Measurements from ENCODE around the gene USP35. TPM values are rescaled to one million over a fixed set of nuclear protein-coding genes. Genes with fewer than 3 reads are reported as not detected.

USP35 gene
- total RNA-seq, 6 experiments from 2014 or later: 5.3 to 10.1 (median 7.9) TPM

DNA sequence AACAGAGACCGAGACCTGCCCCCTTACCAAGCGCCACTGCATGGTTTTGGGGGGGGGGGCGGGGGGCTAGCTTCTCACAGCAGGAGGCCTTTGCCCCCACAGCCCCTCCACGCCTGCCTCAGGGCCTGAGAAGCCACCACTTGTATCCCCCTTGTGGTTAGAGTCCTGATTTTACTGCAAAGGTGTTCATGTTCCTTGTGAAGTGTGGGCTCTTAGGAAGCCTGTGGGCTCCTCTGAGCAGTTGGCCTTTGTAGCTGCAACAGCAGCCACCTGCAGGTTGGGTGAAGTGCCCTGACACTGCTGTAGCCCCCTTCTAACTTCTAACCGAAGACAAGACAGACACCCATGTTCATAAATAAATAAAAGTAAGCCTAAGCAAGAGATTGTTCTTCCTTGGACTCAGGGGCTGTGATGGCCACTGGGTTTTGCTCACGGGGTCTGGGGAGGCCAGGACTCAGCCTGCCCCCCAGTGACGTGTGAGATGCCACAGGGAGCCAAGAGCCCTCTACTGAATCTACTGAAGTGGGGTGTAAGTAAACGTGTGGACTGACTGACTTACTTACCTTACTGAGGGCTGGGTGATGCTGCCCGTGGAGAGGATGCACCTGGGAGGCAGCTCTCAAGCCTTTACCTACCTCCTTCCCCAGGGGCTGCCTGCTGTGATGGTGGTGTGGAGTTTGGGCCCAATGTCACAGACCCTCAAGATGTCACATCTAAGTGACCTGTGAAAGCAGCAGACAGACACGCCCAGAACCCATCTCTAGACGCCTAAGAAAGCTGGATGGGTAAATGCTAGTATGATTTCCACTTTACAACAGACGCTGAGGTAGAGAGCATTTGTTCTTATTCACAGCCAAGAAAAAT, 25.8 kb downstream of the USP35 start:
- Histone ChIP-seq H3K4me1 (no peaks in the 10 kb centered on the region), H3K4me3 (no peak overlapping the region), H3K36me3 (peaks cover 0 to 23% (median 8%) of the 10 kb centered on the region in 4 donors), H3K9me3 (no peaks in the 10 kb centered on the region), H3K27ac (no peak overlapping the region), H3K27me3 (no peaks in the 10 kb centered on the region)
- TF ChIP-seq, protein P1, sequence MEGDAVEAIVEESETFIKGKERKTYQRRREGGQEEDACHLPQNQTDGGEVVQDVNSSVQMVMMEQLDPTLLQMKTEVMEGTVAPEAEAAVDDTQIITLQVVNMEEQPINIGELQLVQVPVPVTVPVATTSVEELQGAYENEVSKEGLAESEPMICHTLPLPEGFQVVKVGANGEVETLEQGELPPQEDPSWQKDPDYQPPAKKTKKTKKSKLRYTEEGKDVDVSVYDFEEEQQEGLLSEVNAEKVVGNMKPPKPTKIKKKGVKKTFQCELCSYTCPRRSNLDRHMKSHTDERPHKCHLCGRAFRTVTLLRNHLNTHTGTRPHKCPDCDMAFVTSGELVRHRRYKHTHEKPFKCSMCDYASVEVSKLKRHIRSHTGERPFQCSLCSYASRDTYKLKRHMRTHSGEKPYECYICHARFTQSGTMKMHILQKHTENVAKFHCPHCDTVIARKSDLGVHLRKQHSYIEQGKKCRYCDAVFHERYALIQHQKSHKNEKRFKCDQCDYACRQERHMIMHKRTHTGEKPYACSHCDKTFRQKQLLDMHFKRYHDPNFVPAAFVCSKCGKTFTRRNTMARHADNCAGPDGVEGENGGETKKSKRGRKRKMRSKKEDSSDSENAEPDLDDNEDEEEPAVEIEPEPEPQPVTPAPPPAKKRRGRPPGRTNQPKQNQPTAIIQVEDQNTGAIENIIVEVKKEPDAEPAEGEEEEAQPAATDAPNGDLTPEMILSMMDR (IDR thresholded peaks at IDR 0.05): no peak
- no peak for TF ChIP-seq POLR2A (IDR thresholded peaks at IDR 0.05)
- ATAC-seq: no peak
- WGBS (ENCODE audit: insufficient coverage, low coverage, low lambda C conversion rate, missing lambda C conversion rate): 78% methylated on average over 5 of the region's 12 CpGs
- DNase-seq: peak in 1 of 3 donors; percentile 23
- intact Hi-C loops (cut with DNase I): no loop called here

GRCh38 chr11:78216021-78216420, 27.3 kb downstream of the USP35 start:
- no peaks in the 10 kb centered on the region for H3K27me3 ChIP-seq
- no peaks in the 10 kb centered on the region for H3K9me3 ChIP-seq
- WGBS (ENCODE audit: insufficient coverage, low coverage, low lambda C conversion rate, missing lambda C conversion rate): 95% methylated on average over 2 of the region's 3 CpGs
- H3K36me3 ChIP-seq: peaks cover 0 to 19% (median 3%) of the 10 kb centered on the region in 4 donors
- peak in 1 of 3 donors; percentile 23 for DNase-seq
- no peak overlapping the region for H3K27ac ChIP-seq
- intact Hi-C loops (cut with DNase I): no loop called here
- H3K4me1 ChIP-seq: no peaks in the 10 kb centered on the region
- ATAC-seq: no peak
- no peak overlapping the region for H3K4me3 ChIP-seq
- TF ChIP-seq POLR2A (IDR thresholded peaks at IDR 0.05): no peak
- TF ChIP-seq, protein P1 (IDR thresholded peaks at IDR 0.05): no peak

DNA sequence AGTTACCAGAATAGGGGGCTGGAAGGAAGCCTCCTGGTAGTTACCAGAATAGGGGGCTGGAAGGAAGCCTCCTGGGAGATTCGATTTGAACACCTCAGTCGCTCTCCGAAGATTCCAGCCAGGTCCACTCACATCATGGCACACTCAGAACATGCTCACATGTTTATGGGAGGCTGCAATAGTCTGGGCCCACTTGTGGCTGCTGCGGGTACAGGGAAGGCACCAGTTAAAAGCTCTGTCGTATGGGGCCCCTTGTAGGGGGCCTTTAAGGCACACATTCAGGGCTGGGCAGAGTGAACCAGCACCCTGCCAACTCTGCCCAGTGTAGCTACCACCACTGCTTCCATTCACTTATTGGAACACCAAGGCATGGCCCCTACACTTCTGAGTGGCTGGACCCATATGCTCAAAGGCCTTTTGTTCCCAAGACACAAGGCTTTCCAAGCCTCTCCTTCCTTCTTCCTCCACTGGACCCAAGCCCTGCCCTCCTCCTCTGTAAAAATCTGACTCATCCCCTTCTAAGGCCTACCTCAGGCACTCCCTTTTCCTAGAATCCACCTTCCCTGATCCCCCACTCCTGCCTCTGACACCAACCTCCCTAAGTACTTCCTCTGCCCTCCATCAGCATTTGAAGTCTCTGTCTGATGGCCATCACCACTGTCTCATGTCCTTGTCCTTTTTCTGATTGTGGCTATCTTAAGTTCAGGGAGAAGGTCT, 28.0 kb downstream of the USP35 start:
- DNase-seq (peak in 1 of 3 donors; percentile 33), ATAC-seq (no peak)
- Histone ChIP-seq H3K9me3 (no peaks in the 10 kb centered on the region), H3K27me3 (no peaks in the 10 kb centered on the region), H3K4me1 (no peaks in the 10 kb centered on the region), H3K4me3 (no peak overlapping the region), H3K27ac (no peak overlapping the region), H3K36me3 (peaks cover 0 to 20% (median 3%) of the 10 kb centered on the region in 4 donors)
- intact Hi-C loops (cut with DNase I): no loop called here
- 80% methylated on average over 1 of the region's 5 CpGs for WGBS (ENCODE audit: insufficient coverage, low coverage, low lambda C conversion rate, missing lambda C conversion rate)
- no peak for TF ChIP-seq POLR2A (IDR thresholded peaks at IDR 0.05)
- TF ChIP-seq, protein P1 (IDR thresholded peaks at IDR 0.05): no peak

DNA sequence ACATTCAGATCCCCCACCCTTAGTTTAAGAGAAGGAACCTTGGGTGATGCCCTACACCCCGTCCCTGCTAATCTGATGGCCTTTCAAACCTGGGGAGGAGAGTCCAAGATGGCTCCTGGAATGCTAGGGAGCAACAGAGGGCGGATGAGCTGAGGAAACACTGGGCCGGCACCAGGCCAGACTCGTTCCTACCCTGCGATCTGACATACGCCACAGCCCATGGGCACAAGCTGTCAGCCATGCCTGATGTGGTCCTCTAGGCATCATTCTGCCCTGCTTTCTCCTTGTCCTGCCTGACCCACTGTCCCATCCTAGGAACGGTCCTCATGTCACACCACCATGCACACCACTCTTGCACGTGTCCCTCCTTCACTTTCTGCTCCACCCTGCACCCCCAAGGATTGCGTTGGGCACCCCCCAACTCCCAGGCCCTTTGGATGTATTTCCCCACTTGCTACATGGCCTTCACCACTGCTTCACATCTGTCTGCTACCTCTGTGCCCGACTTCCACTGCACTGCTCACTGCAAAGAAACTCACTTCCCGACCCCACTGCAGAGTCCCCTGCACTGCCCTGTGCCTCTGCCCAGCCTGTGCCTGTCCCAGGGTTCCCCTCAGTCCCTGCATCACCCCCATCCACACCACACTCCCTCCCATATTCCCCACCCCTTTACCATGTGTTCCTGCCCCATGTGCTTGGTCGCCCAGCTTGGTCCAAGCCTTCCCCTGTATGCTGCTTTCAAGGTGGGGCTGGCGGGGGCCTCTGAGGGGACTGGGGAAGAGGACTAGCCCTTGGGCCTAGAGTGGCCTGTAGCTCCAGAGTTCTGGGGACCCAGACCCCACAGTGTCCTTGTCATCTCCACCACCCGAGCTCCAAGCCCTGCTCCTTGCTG, 29.2 kb downstream of the USP35 start:
- no peaks in the 10 kb centered on the region for H3K9me3 ChIP-seq
- no peak overlapping the region for H3K4me3 ChIP-seq
- TF ChIP-seq, protein P1 (IDR thresholded peaks at IDR 0.05): no peak
- no peak for TF ChIP-seq POLR2A (IDR thresholded peaks at IDR 0.05)
- DNase-seq (peak in 1 of 3 donors; percentile 33), ATAC-seq (no peak)
- intact Hi-C loops (cut with DNase I): no loop called here
- no peaks in the 10 kb centered on the region for H3K27me3 ChIP-seq
- H3K4me1 ChIP-seq: no peaks in the 10 kb centered on the region
- 95% methylated on average over 8 of the region's 14 CpGs for WGBS (ENCODE audit: insufficient coverage, low coverage, low lambda C conversion rate, missing lambda C conversion rate)
- H3K27ac ChIP-seq: no peak overlapping the region
- peaks cover 0 to 20% (median 3%) of the 10 kb centered on the region in 4 donors for H3K36me3 ChIP-seq
